A549 treated with Mapracorat at 1 μM for 4 hours (cell line): ENCODE measurements around the gene ZNF107. TPM values are rescaled to one million over a fixed set of nuclear protein-coding genes. Genes with fewer than 3 reads are reported as not detected.

Experiments used
- total RNA-seq: library from RNA; stranded (reverse); fragments of 200-300 nt; extraction: Qiagen RNA extraction; gene quantifications from 5 replicates; pipeline ENCODE4 v1.2.3, GENCODE V29; 2022

Gene ZNF107
- total RNA-seq: 2.3 to 3.0 TPM (median 2.4 TPM) in 5 replicates

DNA sequence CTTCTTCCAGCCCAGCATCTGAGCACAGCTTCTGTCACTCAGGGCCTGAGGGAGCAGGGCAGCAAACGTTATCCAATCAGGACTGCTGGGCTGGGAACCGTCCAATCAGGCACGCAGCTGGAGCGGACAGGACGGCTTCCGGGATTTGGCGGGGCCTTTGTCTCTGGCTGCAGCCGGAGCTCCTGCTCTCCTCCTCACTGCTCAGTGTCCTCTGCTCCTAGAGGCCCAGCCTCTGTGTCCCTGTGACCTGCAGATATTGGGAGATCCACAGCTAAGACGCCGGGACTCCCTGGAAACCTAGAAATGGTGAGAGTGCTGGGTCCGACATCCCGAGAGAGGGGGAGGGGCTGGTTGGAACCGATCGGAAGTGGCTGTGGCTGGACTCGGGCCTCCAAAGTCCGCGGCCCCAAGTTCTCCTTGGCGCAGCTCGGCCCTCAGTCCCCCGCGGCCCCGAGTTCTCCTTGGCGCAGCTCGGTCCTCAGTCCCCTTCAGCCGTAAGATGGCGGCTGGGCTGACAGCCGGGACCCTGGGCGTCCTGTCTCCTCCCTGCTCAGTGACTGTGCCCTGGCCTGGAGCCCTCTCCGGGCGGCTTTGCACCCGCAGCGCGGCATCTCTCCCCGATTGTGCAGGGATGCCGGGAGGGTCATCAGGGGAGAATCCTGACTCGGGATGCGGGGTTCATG lies at the start of gene ZNF107:
Gene ZNF107 (plus strand): TSS at position 154 of the 683 bp plus-strand sequence. CDS start 150 bp downstream, at position 304.

Other genes starting within 250 kb of the ZNF107 start
- 1.3 to 2.3 TPM (median 2.0 TPM) in 5 replicates for gene ZNF680, start 103.1 kb upstream of the ZNF107 start, total RNA-seq
- 2.4 to 3.5 TPM (median 2.7 TPM) in 5 replicates for gene ZNF138, start 128.3 kb downstream of the ZNF107 start, total RNA-seq
- gene ZNF273, start 237.1 kb downstream of the ZNF107 start, total RNA-seq: 1.8 to 2.8 TPM (median 2.2 TPM) in 5 replicates